Mucosa of gallbladder (tissue), 1 donor: ENCODE results near the gene RBBP8. TPM values are rescaled to one million over a fixed set of nuclear protein-coding genes. Genes with fewer than 3 reads are reported as not detected.

Experiments used
- DNase-seq: peaks from one replicate; pipeline ENCODE4 v3.0.0-alpha.2; 2020; ENCODE audit warnings: low spot score
- total RNA-seq: library from RNA; stranded (reverse); gene quantifications from one replicate; pipeline ENCODE4 v1.2.1, GENCODE V29; 2021
- donor health status: DM: no; HTN: no; CAD: no.

The RBBP8 gene
- total RNA-seq, 1 donor from 2014 or later: 30.5 TPM

GRCh38 chr18:23063502-23063901 is 130.4 kb downstream of the RBBP8 start:
- DNase-seq: no peak

GRCh38 chr18:23065234-23065806 is 132.2 kb downstream of the RBBP8 start:
- DNase-seq: no peak

- DNase-seq: no peak
Measured at GRCh38 chr18:23066060-23066459, 132.9 kb downstream of the RBBP8 start.

GRCh38 chr18:23066504-23067039 is 133.4 kb downstream of the RBBP8 start:
- DNase-seq: no peak

- DNase-seq: no peak
Measured at GRCh38 chr18:23067236-23067635, 134.1 kb downstream of the RBBP8 start.

- no peak for DNase-seq
Measured at GRCh38 chr18:23068011-23068410, 134.9 kb downstream of the RBBP8 start.

- no peak for DNase-seq
Measured at GRCh38 chr18:23068570-23069310, 135.6 kb downstream of the RBBP8 start.

GRCh38 chr18:23069481-23069880 is 136.4 kb downstream of the RBBP8 start:
- DNase-seq: no peak

GRCh38 chr18:23069898-23070297 is 136.8 kb downstream of the RBBP8 start:
- no peak for DNase-seq

- DNase-seq: peak; percentile 51
Measured at GRCh38 chr18:23071285-23071684, 138.2 kb downstream of the RBBP8 start.

GRCh38 chr18:23072079-23072478 is 139.0 kb downstream of the RBBP8 start:
- no peak for DNase-seq

GRCh38 chr18:23073996-23074606 is 141.0 kb downstream of the RBBP8 start:
- no peak for DNase-seq

Other genes starting within 250 kb of the RBBP8 start
- 14.6 TPM for gene CABLES1, start 202.2 kb downstream of the RBBP8 start, total RNA-seq